ENCODE results near the gene GPANK1.

DNA sequence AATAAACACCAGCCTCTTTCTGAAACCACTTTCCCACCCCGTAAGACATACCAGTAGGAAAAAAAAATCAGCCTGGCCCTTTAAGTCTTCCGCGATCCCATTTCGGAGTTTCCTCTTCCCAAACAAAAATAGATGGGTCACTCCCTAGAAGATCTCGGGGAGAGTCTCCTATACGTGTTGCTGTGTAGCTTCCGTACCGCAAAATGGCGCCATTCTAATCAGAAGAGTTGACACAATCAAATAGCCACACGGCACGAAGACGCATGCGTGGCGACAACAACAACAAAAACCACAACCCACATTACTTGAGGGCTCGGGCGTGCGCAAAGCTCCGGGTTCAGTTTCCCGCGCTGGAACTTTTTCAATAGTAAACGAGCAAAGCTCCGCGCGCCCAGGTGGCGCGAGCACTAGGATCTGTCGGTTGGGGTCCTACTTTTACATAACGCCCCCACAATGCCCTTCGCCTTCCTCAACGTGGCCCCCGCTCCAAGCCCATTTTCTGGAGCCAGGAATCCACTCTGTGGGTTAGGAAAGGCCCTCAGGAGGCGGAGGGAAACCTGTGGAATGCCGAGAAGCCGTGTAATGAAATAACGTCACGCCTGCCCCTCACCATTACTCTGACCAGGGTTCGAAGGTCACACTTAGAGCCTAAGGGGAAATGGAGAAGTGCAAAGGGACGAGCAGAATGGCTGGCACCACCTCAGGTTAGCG, at the start of gene GPANK1:
- TF ChIP-seq CTCF (conservative IDR thresholded peaks at IDR 0.05 in 1 of 2, IDR thresholded peaks at IDR 0.05 in 1 of 2; ENCODE audit: low read depth in 1 of 2, low read length in 2 of 2) (no peak), EZH2 (IDR thresholded peaks at IDR 0.05; ENCODE audit: low read length, missing control alignments) (no peak)
